Measurements from ENCODE around the gene SHQ1. TPM values are rescaled to one million over a fixed set of nuclear protein-coding genes. Genes with fewer than 3 reads are reported as not detected.

Gene SHQ1
- total and polyA plus RNA-seq, 11 donors: 7.2 to 26.0 (median 19.9) TPM

GRCh38 chr3:72872183-72872582 lies 23.9 kb upstream of the SHQ1 start:
- Histone ChIP-seq H3K4me1 (no peaks in the 10 kb centered on the region), H3K9me3 (no peaks in the 10 kb centered on the region), H3K36me3 (no peaks in the 10 kb centered on the region), H3K4me3 (no peak overlapping the region), H3K27ac (peak overlapping the region in 1 of 12 donors; percentile 18), H3K27me3 (peaks cover 0 to 4% (median 0%) of the 10 kb centered on the region in 9 donors)
- DNase-seq (no peak), ATAC-seq (peak in 2 of 4 donors; percentile 62 to 89)
- WGBS, 4 donors: 63 to 74% (median 71%) methylated on average over 5 of the region's 5 CpGs
- intact Hi-C loops (cut with DNase I): no loop called here
- no peak for TF ChIP-seq POLR2A (IDR thresholded peaks at IDR 0.05)
- TF ChIP-seq, protein P1, sequence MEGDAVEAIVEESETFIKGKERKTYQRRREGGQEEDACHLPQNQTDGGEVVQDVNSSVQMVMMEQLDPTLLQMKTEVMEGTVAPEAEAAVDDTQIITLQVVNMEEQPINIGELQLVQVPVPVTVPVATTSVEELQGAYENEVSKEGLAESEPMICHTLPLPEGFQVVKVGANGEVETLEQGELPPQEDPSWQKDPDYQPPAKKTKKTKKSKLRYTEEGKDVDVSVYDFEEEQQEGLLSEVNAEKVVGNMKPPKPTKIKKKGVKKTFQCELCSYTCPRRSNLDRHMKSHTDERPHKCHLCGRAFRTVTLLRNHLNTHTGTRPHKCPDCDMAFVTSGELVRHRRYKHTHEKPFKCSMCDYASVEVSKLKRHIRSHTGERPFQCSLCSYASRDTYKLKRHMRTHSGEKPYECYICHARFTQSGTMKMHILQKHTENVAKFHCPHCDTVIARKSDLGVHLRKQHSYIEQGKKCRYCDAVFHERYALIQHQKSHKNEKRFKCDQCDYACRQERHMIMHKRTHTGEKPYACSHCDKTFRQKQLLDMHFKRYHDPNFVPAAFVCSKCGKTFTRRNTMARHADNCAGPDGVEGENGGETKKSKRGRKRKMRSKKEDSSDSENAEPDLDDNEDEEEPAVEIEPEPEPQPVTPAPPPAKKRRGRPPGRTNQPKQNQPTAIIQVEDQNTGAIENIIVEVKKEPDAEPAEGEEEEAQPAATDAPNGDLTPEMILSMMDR (IDR thresholded peaks at IDR 0.05): no peak

DNA sequence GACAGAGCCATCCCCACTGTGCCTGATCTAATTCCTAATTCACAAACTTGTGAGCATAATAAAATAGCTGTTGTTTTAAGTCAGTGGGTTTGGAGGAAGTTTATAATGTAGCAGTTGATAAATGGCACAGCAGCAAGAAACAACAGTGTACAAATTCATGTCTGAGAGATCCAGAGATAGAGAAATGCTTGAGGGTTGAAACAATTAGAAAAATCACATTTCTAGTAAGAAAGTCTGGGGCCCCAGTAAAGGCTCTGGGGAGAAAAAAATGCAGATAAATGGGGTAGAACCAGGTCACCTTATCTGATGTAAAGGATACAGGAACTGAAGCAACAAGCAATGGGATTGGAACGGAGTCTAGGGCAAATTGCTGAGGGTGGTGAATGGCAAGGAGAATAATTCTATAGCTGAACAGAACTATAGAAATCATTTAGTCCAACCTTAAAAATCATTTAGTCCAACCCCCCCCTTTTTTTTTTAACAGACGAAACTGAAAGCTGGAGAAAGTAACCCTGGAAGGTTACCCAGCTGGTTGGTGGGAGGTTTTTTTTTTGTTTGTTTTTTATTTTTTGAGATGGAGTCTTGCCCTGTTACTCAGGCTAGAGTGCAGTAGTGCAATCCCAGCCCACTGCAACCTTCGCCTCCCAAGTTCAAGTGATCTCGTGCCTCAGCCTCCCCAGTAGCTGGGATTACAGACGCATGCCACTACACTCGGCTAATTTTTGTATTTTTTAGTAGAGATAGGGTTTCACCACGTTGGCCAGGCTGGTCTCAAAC lies 14.3 kb upstream of the SHQ1 start:
- WGBS, 4 donors: 60 to 72% (median 64%) methylated on average over 7 of the region's 7 CpGs
- H3K9me3 ChIP-seq: no peaks in the 10 kb centered on the region
- H3K27me3 ChIP-seq: no peaks in the 10 kb centered on the region
- ATAC-seq: no peak
- no peak overlapping the region for H3K4me3 ChIP-seq
- no peak overlapping the region for H3K27ac ChIP-seq
- intact Hi-C loops (cut with DNase I): no loop called here
- DNase-seq: no peak
- no peak for TF ChIP-seq POLR2A (IDR thresholded peaks at IDR 0.05)
- TF ChIP-seq, protein P1 (IDR thresholded peaks at IDR 0.05): no peak
- no peaks in the 10 kb centered on the region for H3K36me3 ChIP-seq
- no peaks in the 10 kb centered on the region for H3K4me1 ChIP-seq

- DNase-seq (no peak), ATAC-seq (no peak)
- TF ChIP-seq, protein P1 (IDR thresholded peaks at IDR 0.05): no peak
- no peak for TF ChIP-seq POLR2A (IDR thresholded peaks at IDR 0.05)
- Histone ChIP-seq H3K27me3 (no peaks in the 10 kb centered on the region), H3K4me1 (no peaks in the 10 kb centered on the region), H3K27ac (no peak overlapping the region), H3K9me3 (no peaks in the 10 kb centered on the region), H3K4me3 (no peak overlapping the region), H3K36me3 (no peaks in the 10 kb centered on the region)
- intact Hi-C loops (cut with DNase I): no loop called here
- WGBS, 4 donors: 66 to 75% (median 67%) methylated on average over 1 of the region's 1 CpG
These were observed 12.6 kb upstream of the SHQ1 start for GRCh38 chr3:72860846-72861245.

- 85 to 89% (median 86%) methylated on average over 5 of the region's 5 CpGs for whole genome bisulfite sequencing, 4 donors
- intact Hi-C loops (cut with DNase I): no loop called here
- DNase-seq: no peak
- H3K9me3 ChIP-seq: no peaks in the 10 kb centered on the region
- no peak overlapping the region for H3K4me3 ChIP-seq
- no peak for ATAC-seq
- no peaks in the 10 kb centered on the region for H3K4me1 ChIP-seq
- H3K36me3 ChIP-seq: no peaks in the 10 kb centered on the region
- no peak for TF ChIP-seq POLR2A (IDR thresholded peaks at IDR 0.05)
- TF ChIP-seq, protein P1 (IDR thresholded peaks at IDR 0.05): no peak
- no peak overlapping the region for H3K27ac ChIP-seq
- H3K27me3 ChIP-seq: no peaks in the 10 kb centered on the region
These were observed 11.8 kb upstream of the SHQ1 start for GRCh38 chr3:72860053-72860452.

Measured in heart left ventricle (tissue), 16 donors.